ENCODE measurements around the gene CXCR2. TPM values are rescaled to one million over a fixed set of nuclear protein-coding genes. Genes with fewer than 3 reads are reported as not detected.

CXCR2 gene
- 0.13 TPM in 1 of 2 replicates, not detected in the other for total RNA-seq

GRCh38 chr2:218125626-218126080 lies at the start of gene CXCR2:
TSS of gene CXCR2 (plus strand) at chr2:218126028. CDS start at chr2:218134802, 8,774 bp downstream.
- Histone ChIP-seq H3K27me3 (ENCODE audit: control insufficient read depth, insufficient read depth, low read length) (no peaks in the 10 kb centered on the region), H3K4me3 (ENCODE audit: low read depth, low read length) (no peak within 1 kb of the TSS), H3K36me3 (ENCODE audit: control insufficient read depth, insufficient read depth, low read length) (no peaks in the 10 kb centered on the region)
- FAIRE-seq, result no peak
- no peak for DNase-seq (ENCODE audit: low read depth)
- TF ChIP-seq CTCF (IDR thresholded peaks at IDR 0.05; ENCODE audit: insufficient read depth, low read length, severe bottlenecking), result no peak

- H3K4me3 ChIP-seq (ENCODE audit: low read depth, low read length), result no peak overlapping the region
- TF ChIP-seq CTCF (IDR thresholded peaks at IDR 0.05; ENCODE audit: insufficient read depth, low read length, severe bottlenecking), result no peak
- no peaks in the 10 kb centered on the region for H3K36me3 ChIP-seq (ENCODE audit: control insufficient read depth, insufficient read depth, low read length)
- FAIRE-seq (no peak), DNase-seq (ENCODE audit: low read depth) (no peak)
- peaks cover 2% of the 10 kb centered on the region for H3K27me3 ChIP-seq (ENCODE audit: control insufficient read depth, insufficient read depth, low read length)
Measured at GRCh38 chr2:218077464-218078216, 48.2 kb upstream of the CXCR2 start.

GRCh38 chr2:218079943-218080913 lies 45.6 kb upstream of the CXCR2 start:
- H3K27me3 ChIP-seq (ENCODE audit: control insufficient read depth, insufficient read depth, low read length), result no peaks in the 10 kb centered on the region
- H3K36me3 ChIP-seq (ENCODE audit: control insufficient read depth, insufficient read depth, low read length), result no peaks in the 10 kb centered on the region
- no peak for TF ChIP-seq CTCF (IDR thresholded peaks at IDR 0.05; ENCODE audit: insufficient read depth, low read length, severe bottlenecking)
- no peak for DNase-seq (ENCODE audit: low read depth)
- H3K4me3 ChIP-seq (ENCODE audit: low read depth, low read length), result no peak overlapping the region
- no peak for FAIRE-seq

- no peaks in the 10 kb centered on the region for H3K36me3 ChIP-seq (ENCODE audit: control insufficient read depth, insufficient read depth, low read length)
- FAIRE-seq (no peak), DNase-seq (ENCODE audit: low read depth) (no peak)
- no peak overlapping the region for H3K4me3 ChIP-seq (ENCODE audit: low read depth, low read length)
- no peaks in the 10 kb centered on the region for H3K27me3 ChIP-seq (ENCODE audit: control insufficient read depth, insufficient read depth, low read length)
- no peak for TF ChIP-seq CTCF (IDR thresholded peaks at IDR 0.05; ENCODE audit: insufficient read depth, low read length, severe bottlenecking)
Measured at GRCh38 chr2:218081063-218081462, 44.8 kb upstream of the CXCR2 start.

GRCh38 chr2:218081695-218082094 lies 44.1 kb upstream of the CXCR2 start:
- no peaks in the 10 kb centered on the region for H3K27me3 ChIP-seq (ENCODE audit: control insufficient read depth, insufficient read depth, low read length)
- FAIRE-seq (no peak), DNase-seq (ENCODE audit: low read depth) (no peak)
- H3K36me3 ChIP-seq (ENCODE audit: control insufficient read depth, insufficient read depth, low read length), result no peaks in the 10 kb centered on the region
- H3K4me3 ChIP-seq (ENCODE audit: low read depth, low read length), result no peak overlapping the region
- no peak for TF ChIP-seq CTCF (IDR thresholded peaks at IDR 0.05; ENCODE audit: insufficient read depth, low read length, severe bottlenecking)

Measured in bronchial epithelial cell (primary cell).